HG02610 (cell line): ENCODE data around the gene ESRRB.

Experiments
- ATAC-seq: cut with Tn5 transposase; IDR thresholded peaks from one replicate; pipeline ENCODE4 v1.9.1; 2021; ENCODE audit warnings: mild to moderate bottlenecking, moderate library complexity; ENCODE audit not compliant: unreplicated experiment

The ESRRB gene

GRCh38 chr14:76351941-76352340, 24.0 kb upstream of the ESRRB start:
- no peak for ATAC-seq

GRCh38 chr14:76352639-76353281, 23.2 kb upstream of the ESRRB start:
- peak; percentile 62 for ATAC-seq

- no peak for ATAC-seq
Measured at GRCh38 chr14:76354310-76354709, 21.6 kb upstream of the ESRRB start.

- no peak for ATAC-seq
Measured at GRCh38 chr14:76355771-76356170, 20.2 kb upstream of the ESRRB start.

- no peak for ATAC-seq
Measured at GRCh38 chr14:76371066-76371465, 4.9 kb upstream of the ESRRB start.

GRCh38 chr14:76373456-76373855, 2.5 kb upstream of the ESRRB start:
- ATAC-seq, result no peak

GRCh38 chr14:76375484-76375883, 453 bp upstream of the ESRRB start:
- ATAC-seq, result no peak

- no peak for ATAC-seq
Measured at GRCh38 chr14:76376409-76376877, 506 bp downstream of the ESRRB start.

- no peak for ATAC-seq
Measured at GRCh38 chr14:76376878-76377734, 1.2 kb downstream of the ESRRB start.

GRCh38 chr14:76377735-76378074, 1.8 kb downstream of the ESRRB start:
- ATAC-seq, result no peak

GRCh38 chr14:76380991-76381390, 5.1 kb downstream of the ESRRB start:
- no peak for ATAC-seq

- ATAC-seq, result no peak
Measured at GRCh38 chr14:76381817-76382494, 6.0 kb downstream of the ESRRB start.

- no peak for ATAC-seq
Measured at GRCh38 chr14:76382495-76382832, 6.5 kb downstream of the ESRRB start.

- ATAC-seq, result no peak
Measured at GRCh38 chr14:76385435-76385834, 9.5 kb downstream of the ESRRB start.

- no peak for ATAC-seq
Measured at GRCh38 chr14:76386944-76387782, 11.2 kb downstream of the ESRRB start.

- no peak for ATAC-seq
Measured at GRCh38 chr14:76389841-76390240, 13.9 kb downstream of the ESRRB start.

- ATAC-seq, result no peak
Measured at GRCh38 chr14:76390621-76391020, 14.7 kb downstream of the ESRRB start.

GRCh38 chr14:76391981-76392690, 16.2 kb downstream of the ESRRB start:
- no peak for ATAC-seq

GRCh38 chr14:76394569-76394968, 18.6 kb downstream of the ESRRB start:
- no peak for ATAC-seq

GRCh38 chr14:76395161-76395560, 19.2 kb downstream of the ESRRB start:
- ATAC-seq, result no peak
